H1 (cell line): ENCODE data around the gene LGALS9C. TPM values are rescaled to one million over a fixed set of nuclear protein-coding genes. Genes with fewer than 3 reads are reported as not detected.
"Not testable (repeated sequence)": the region's sequence is repeated elsewhere in the genome, so short reads cannot be mapped to it uniquely, and the experiment has no call there.

ENCODE experiments used
- CTCF ChIA-PET: fragments of 300-600 bp; sonication (Branson Sonifier 250); formaldehyde crosslinking; loops from one replicate; lab custom pipeline; 2021; ENCODE audit not compliant: partially characterized antibody; lab: Charles Lee
- POLR2A ChIA-PET: fragments of 300-600 bp; sonication (Branson Sonifier 250); formaldehyde crosslinking; loops from one replicate; lab custom pipeline; 2021; ENCODE audit warnings: inconsistent platforms; ENCODE audit not compliant: partially characterized antibody; lab: Charles Lee
- DNase-seq, 2 experiments: peaks; one replicate each; pipeline versions ENCODE4 v3.0.0 to v3.0.0-alpha.2; 2010 to 2022; ENCODE audit warnings: low spot score in 2 of 2, low read depth in 1 of 2, mixed read lengths in 1 of 2
- FAIRE-seq: peaks from 2 replicates; lab custom pipeline; 2011; peaks lifted over from hg19 to GRCh38; lab: Jason Lieb, UNC
- H2AFZ ChIP-seq: 2 replicates; pipeline ENCODE4 v1.8.1; 2012; ENCODE audit warnings: low read length, inconsistent platforms
- H2AK5ac ChIP-seq: 2 replicates; pipeline ENCODE4 v1.6.1; 2013; ENCODE audit warnings: low read depth, low read length
- H2BK120ac ChIP-seq: replicated peaks from 2 replicates; pipeline ENCODE3; 2013; ENCODE audit warnings: low read depth, low read length, inconsistent platforms
- H2BK12ac ChIP-seq: 2 replicates; pipeline ENCODE4 v1.6.1; 2013; ENCODE audit warnings: low read depth, low read length
- H2BK15ac ChIP-seq: 2 replicates; pipeline ENCODE4 v1.6.1; 2013; ENCODE audit warnings: low read length
- H2BK20ac ChIP-seq: 2 replicates; pipeline ENCODE4 v1.6.1; 2013; ENCODE audit warnings: low read length
- H2BK5ac ChIP-seq: 2 replicates; pipeline ENCODE4 v1.6.1; 2013; ENCODE audit warnings: low read depth, low read length
- H3K14ac ChIP-seq: 2 replicates; pipeline ENCODE4 v1.6.1; 2013; ENCODE audit warnings: inconsistent platforms; ENCODE audit not compliant: insufficient read length
- H3K18ac ChIP-seq: 2 replicates; pipeline ENCODE4 v1.6.1; 2013; ENCODE audit warnings: low read length; ENCODE audit errors: extremely low read depth
- H3K23ac ChIP-seq: 2 replicates; pipeline ENCODE4 v1.6.1; 2013; ENCODE audit warnings: inconsistent platforms; ENCODE audit not compliant: insufficient read length
- H3K23me2 ChIP-seq: 2 replicates; pipeline ENCODE4 v1.6.1; 2013; ENCODE audit warnings: low read depth, low read length
- H3K27ac ChIP-seq: 2 replicates; pipeline ENCODE4 v1.6.1; 2011; ENCODE audit warnings: low read depth, low read length, inconsistent platforms
- H3K27me3 ChIP-seq, 4 experiments: replicated peaks in 1 of 4; 1 replicate in 1 of 4; 2 replicates in 3 of 4; pipeline versions ENCODE4 v1.6.1 to v1.8.1; 2011 to 2013; ENCODE audit warnings: low read length in 3 of 4, mild to moderate bottlenecking in 3 of 4, inconsistent platforms in 2 of 4, mixed read lengths in 2 of 4, moderate library complexity in 1 of 4; ENCODE audit not compliant: control insufficient read depth in 3 of 4, insufficient read depth in 3 of 4; ENCODE audit errors: extremely low read depth in 1 of 4
- H3K36me3 ChIP-seq, 4 experiments: 2 replicates each; pipeline versions ENCODE4 v1.6.1 to v1.8.1; 2011 to 2013; ENCODE audit warnings: mild to moderate bottlenecking in 4 of 4, low read length in 3 of 4, moderate library complexity in 2 of 4, control low read depth in 1 of 4, inconsistent platforms in 1 of 4; ENCODE audit not compliant: insufficient read depth in 4 of 4, control insufficient read depth in 2 of 4
- H3K4ac ChIP-seq: replicated peaks from 2 replicates; pipeline ENCODE3; 2013; ENCODE audit warnings: low read length, low read depth, mixed read lengths, inconsistent platforms; ENCODE audit not compliant: insufficient read length
- H3K4me1 ChIP-seq, 4 experiments: replicated peaks in 1 of 4; 1 replicate in 1 of 4; 2 replicates in 3 of 4; pipeline versions ENCODE4 v1.6.1 to v1.8.1; 2011 to 2013; ENCODE audit warnings: low read length in 3 of 4, inconsistent platforms in 2 of 4, mixed read lengths in 1 of 4; ENCODE audit not compliant: insufficient read depth in 4 of 4, control insufficient read depth in 3 of 4
- H3K4me2 ChIP-seq, 2 experiments: 2 replicates each; pipeline versions ENCODE4 v1.6.1 to v1.8.1; 2011 to 2013; ENCODE audit warnings: low read depth in 2 of 2, low read length in 2 of 2, control low read depth in 1 of 2, inconsistent platforms in 1 of 2, mild to moderate bottlenecking in 1 of 2; ENCODE audit not compliant: insufficient read depth in 1 of 2
- H3K4me3 ChIP-seq, 4 experiments: fragments of 200-600, 300-600 bp in 1 of 4; sonication (generic), shearing (Covaris generic), sonication (Bioruptor Twin) in 1 of 4; 2 replicates each; pipeline versions ENCODE4 v1.5.1 to v1.8.1; 2011 to 2016; ENCODE audit warnings: low read length in 4 of 4, low read depth in 3 of 4, control low read depth in 2 of 4, inconsistent platforms in 2 of 4, mild to moderate bottlenecking in 2 of 4, mixed read lengths in 1 of 4, moderate library complexity in 1 of 4; ENCODE audit not compliant: insufficient read depth in 2 of 4; ENCODE audit errors: extremely low read depth in 1 of 4
- H3K56ac ChIP-seq: replicated peaks from 2 replicates; pipeline ENCODE3; 2013; ENCODE audit warnings: low read depth, mild to moderate bottlenecking, mixed read lengths, low read length, inconsistent platforms; ENCODE audit not compliant: insufficient read length
- H3K79me1 ChIP-seq: 2 replicates; pipeline ENCODE4 v1.6.1; 2013; ENCODE audit warnings: low read depth, low read length, control low read depth
- H3K79me2 ChIP-seq, 2 experiments: 2 replicates each; pipeline versions ENCODE4 v1.6.1 to v1.8.1; 2012 to 2013; ENCODE audit warnings: low read length in 2 of 2, mild to moderate bottlenecking in 2 of 2, inconsistent platforms in 1 of 2; ENCODE audit not compliant: insufficient read depth in 2 of 2, control insufficient read depth in 1 of 2
- H3K9ac ChIP-seq, 4 experiments: replicated peaks in 1 of 4; 1 replicate in 1 of 4; 2 replicates in 3 of 4; pipeline versions ENCODE4 v1.6.1 to v1.8.1; 2011 to 2013; ENCODE audit warnings: low read depth in 3 of 4, low read length in 3 of 4, control low read depth in 2 of 4, mild to moderate bottlenecking in 2 of 4, moderate library complexity in 2 of 4, inconsistent platforms in 1 of 4; ENCODE audit errors: extremely low read depth in 1 of 4
- H3K9me3 ChIP-seq, 2 experiments: 2 replicates each; pipeline versions ENCODE4 v1.6.1 to v1.8.1; 2012 to 2013; ENCODE audit warnings: mild to moderate bottlenecking in 2 of 2, moderate library complexity in 2 of 2, control low read depth in 1 of 2, inconsistent platforms in 1 of 2, low read depth in 1 of 2, low read length in 1 of 2, mixed read lengths in 1 of 2; ENCODE audit not compliant: insufficient read depth in 2 of 2
- H4K20me1 ChIP-seq, 2 experiments: replicated peaks in 1 of 2; 2 replicates each; pipeline versions ENCODE3 to v1.8.1; 2011 to 2013; ENCODE audit warnings: inconsistent platforms in 2 of 2, low read length in 2 of 2, mild to moderate bottlenecking in 1 of 2; ENCODE audit not compliant: insufficient read depth in 2 of 2, control insufficient read depth in 1 of 2
- H4K5ac ChIP-seq: 2 replicates; pipeline ENCODE4 v1.6.1; 2013; ENCODE audit warnings: low read length, low read depth, mixed read lengths, inconsistent platforms; ENCODE audit not compliant: insufficient read length
- H4K8ac ChIP-seq: 2 replicates; pipeline ENCODE4 v1.8.0; 2013; ENCODE audit warnings: mild to moderate bottlenecking, moderate library complexity, low read length, inconsistent platforms; ENCODE audit not compliant: insufficient read depth; ENCODE audit errors: extremely low read depth
- H4K91ac ChIP-seq: replicated peaks from 2 replicates; pipeline ENCODE3; 2013; ENCODE audit warnings: low read length, mixed read lengths, inconsistent platforms; ENCODE audit not compliant: insufficient read length
- CTCF ChIP-seq, 3 experiments: IDR thresholded peaks; 1 replicate in 2 of 3; 2 replicates in 1 of 3; pipeline versions ENCODE4 v1.5.1 to v1.6.1; 2011; ENCODE audit warnings: low read length in 3 of 3, mild to moderate bottlenecking in 3 of 3, inconsistent platforms in 2 of 3, low read depth in 1 of 3, moderate library complexity in 1 of 3; ENCODE audit not compliant: insufficient read depth in 1 of 3; ENCODE audit errors: control extremely low read depth in 1 of 3
- RAD21 ChIP-seq, 2 experiments: IDR thresholded peaks in 1 of 2; conservative IDR thresholded peaks in 1 of 2; 2 replicates each; pipeline ENCODE4 v1.6.1; 2011; ENCODE audit warnings: low read depth in 2 of 2, low read length in 2 of 2, improper control_type of control experiment in 1 of 2, inconsistent platforms in 1 of 2, mild to moderate bottlenecking in 1 of 2, moderate library complexity in 1 of 2
- WGBS, 2 experiments: shearing (Covaris generic) in 1 of 2; methylation state at CpG; one replicate each; pipeline versions ENCODE4 v1.1.6 to v1.1.7; 2013 to 2015; ENCODE audit warnings: low lambda C conversion rate in 2 of 2, mixed read lengths in 2 of 2, inconsistent platforms in 1 of 2, low coverage in 1 of 2, missing lambda C conversion rate in 1 of 2; ENCODE audit not compliant: insufficient replicate concordance in 2 of 2, insufficient coverage in 1 of 2, insufficient read length in 1 of 2; ENCODE audit errors: extremely low coverage in 1 of 2, missing lambda C conversion rate in 1 of 2; 5-methylcytosine and 5-hydroxymethylcytosine counted together
- polyA plus RNA-seq, 7 experiments: library from polyadenylated mRNA; depleted of rRNA in 3 of 7; stranded (reverse) in 5 of 7; unstranded in 2 of 7; fragments of >200 nt in 5 of 7; fragments of 200-250 nt in 2 of 7; gene quantifications; 1 replicate in 5 of 7; 2 replicates in 1 of 7; 4 replicates in 1 of 7; pipeline versions ENCODE4 v1.2.1 to v1.2.3, GENCODE V29; 2011 to 2013; ENCODE audit warnings: missing spikeins in 2 of 7, mixed read lengths in 2 of 7
- total RNA-seq: library from RNA; stranded (reverse); fragmentation: NEBNext Ultra II Directional; extraction: Animal tissue kit (Norgen Biotek cat#: 25700); gene quantifications from 2 replicates; pipeline ENCODE4 v1.2.1, GENCODE V29; 2021

The LGALS9C gene
- total and polyA plus RNA-seq, 2 of the 8 experiments (the other 6 are each of a cell fraction or from before 2014, with no cell fraction given) = 0.03 TPM; not detected in 1

DNA sequence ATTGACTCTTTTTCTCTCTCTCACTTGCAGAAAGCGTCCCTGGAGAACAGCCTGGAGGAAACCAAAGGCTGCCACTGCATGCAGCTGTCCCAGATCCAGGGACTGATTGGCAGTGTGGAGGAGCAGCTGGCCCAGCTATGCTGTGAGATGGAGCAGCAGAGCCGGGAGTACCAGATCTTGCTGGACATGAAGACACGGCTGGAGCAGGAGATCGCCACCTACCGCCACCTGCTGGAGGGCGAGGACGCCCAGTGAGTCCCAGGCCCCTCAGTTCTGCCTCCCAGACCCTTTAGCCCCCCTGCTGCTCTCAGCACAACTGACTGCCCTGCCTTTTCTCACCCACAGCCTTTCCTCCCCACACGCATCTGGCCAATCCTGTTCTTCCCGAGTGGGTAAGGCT is 34.5 kb upstream of the LGALS9C start:
- H3K9ac ChIP-seq, H2BK15ac ChIP-seq, POLR2A ChIA-PET, H2AFZ ChIP-seq, H3K23ac ChIP-seq, H2BK12ac ChIP-seq, CTCF ChIA-PET, H4K5ac ChIP-seq, H3K27me3 ChIP-seq, H2BK5ac ChIP-seq, H3K23me2 ChIP-seq, H3K27ac ChIP-seq, H4K91ac ChIP-seq, FAIRE-seq, H3K79me2 ChIP-seq, H3K9me3 ChIP-seq, H3K14ac ChIP-seq, H3K4me2 ChIP-seq, H3K4ac ChIP-seq, H4K8ac ChIP-seq, H3K18ac ChIP-seq, H2BK120ac ChIP-seq, H3K79me1 ChIP-seq, H3K4me1 ChIP-seq, H3K4me3 ChIP-seq, H3K56ac ChIP-seq, H4K20me1 ChIP-seq, H2BK20ac ChIP-seq, H3K36me3 ChIP-seq, H2AK5ac ChIP-seq: not testable (repeated sequence)
- 34% methylated on average over 6 of the region's 9 CpGs; no CpG with 5 or more reads in 1 of the 2 experiments for WGBS, 2 experiments
- peak in 1 of 2 experiments; percentile 92 for DNase-seq
- peak; percentile 19 to 38 (median 31); a peak in 3 of 4 replicates for TF ChIP-seq CTCF (IDR thresholded peaks at IDR 0.05; ENCODE audit: control extremely low read depth in 1 of 3, insufficient read depth in 1 of 3, low read depth in 1 of 3, low read length in 3 of 3)
- TF ChIP-seq RAD21 (IDR thresholded peaks at IDR 0.05 in 1 of 2, conservative IDR thresholded peaks at IDR 0.05 in 1 of 2; ENCODE audit: low read depth in 2 of 2, low read length in 2 of 2) = peak; percentile 18 to 24; a peak in 3 of 4 replicates
